ES-I3 (cell line): ENCODE results near the gene RNASEH2A.
"Not testable (repeated sequence)": the region's sequence is repeated elsewhere in the genome, so short reads cannot be mapped to it uniquely, and the experiment has no call there.

Source experiments
- H3K36me3 ChIP-seq: 2 replicates; pipeline ENCODE4 v1.6.1; 2013; ENCODE audit warnings: mild to moderate bottlenecking, low read length, control low read depth, moderate library complexity; ENCODE audit not compliant: insufficient read depth
- H3K4me1 ChIP-seq: 2 replicates; pipeline ENCODE4 v1.6.1; 2013; ENCODE audit warnings: mild to moderate bottlenecking, control low read depth, low read length; ENCODE audit not compliant: insufficient read depth
- H3K9ac ChIP-seq: 2 replicates; pipeline ENCODE4 v1.6.1; 2013; ENCODE audit warnings: low read depth, mild to moderate bottlenecking, low read length, moderate library complexity
- H3K9me3 ChIP-seq: 2 replicates; pipeline ENCODE4 v1.6.1; 2013; ENCODE audit warnings: mild to moderate bottlenecking, low read length, moderate library complexity; ENCODE audit not compliant: control insufficient read depth, insufficient read depth

RNASEH2A gene

DNA sequence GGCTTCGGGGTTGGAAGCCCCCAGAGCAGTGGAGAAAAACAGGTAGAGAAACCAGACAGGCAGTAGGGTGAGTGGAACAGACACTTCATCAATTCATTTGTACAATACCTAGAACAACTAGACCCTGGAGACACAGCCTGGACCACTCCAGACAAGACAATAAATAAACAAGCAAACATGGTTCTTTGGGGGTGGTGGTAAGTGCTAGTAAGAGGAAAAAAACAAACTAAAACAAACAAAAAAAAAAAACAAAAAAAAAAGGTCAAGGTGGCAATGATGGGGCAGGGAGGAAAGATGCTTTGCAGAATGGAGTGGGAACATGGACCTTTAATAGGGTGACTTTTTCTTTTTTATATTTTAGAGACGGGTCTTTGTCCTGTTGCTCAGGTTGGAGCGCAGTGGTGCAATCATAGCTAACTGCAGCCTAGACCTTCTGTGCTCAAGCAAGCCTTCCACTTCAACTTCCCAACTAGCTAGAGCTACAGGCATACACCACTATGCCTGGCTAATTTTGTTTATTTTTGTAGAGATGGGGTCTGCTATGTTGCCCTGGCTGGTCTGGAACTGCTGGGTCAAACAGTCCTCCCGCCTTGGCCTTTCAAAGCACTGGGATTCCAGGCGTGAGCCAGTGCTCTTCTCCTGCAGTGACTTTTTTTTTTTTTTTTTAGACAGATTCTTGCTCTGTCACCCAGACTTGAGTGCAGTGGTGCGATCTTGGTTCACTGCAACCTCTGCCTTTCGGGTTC is 12.0 kb upstream of the RNASEH2A start:
- Histone ChIP-seq H3K4me1 (peaks cover 7% of the 10 kb centered on the region; the same call in 1 of the 2 replicates), H3K36me3 (no peaks in the 10 kb centered on the region), H3K9me3 (no peaks in the 10 kb centered on the region), H3K9ac (peak overlapping the region; percentile 67)

DNA sequence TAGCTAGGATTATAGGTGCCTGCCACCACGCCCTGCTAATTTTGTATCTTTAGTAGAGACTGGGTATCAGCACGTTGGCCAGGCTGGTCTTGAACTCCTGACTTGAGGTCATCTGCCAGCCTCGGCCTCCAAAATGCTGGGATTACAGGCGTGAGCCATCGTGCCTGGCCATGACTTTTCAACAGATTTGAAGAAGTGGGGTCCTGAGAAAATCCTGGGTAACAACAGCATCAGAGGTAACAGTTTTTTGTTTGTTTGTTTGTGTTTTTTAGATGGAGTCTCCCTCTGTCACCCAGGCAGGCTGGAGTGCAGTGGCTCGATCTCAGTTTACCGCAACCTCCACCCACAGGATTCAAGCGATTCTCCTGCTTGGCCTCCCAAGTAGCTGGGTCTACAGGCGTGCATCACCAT is 11.4 kb upstream of the RNASEH2A start:
- H3K36me3 ChIP-seq = no peaks in the 10 kb centered on the region
- no peak overlapping the region for H3K9ac ChIP-seq
- H3K9me3 ChIP-seq = no peaks in the 10 kb centered on the region
- peaks cover 7% of the 10 kb centered on the region; the same call in 1 of the 2 replicates for H3K4me1 ChIP-seq

DNA sequence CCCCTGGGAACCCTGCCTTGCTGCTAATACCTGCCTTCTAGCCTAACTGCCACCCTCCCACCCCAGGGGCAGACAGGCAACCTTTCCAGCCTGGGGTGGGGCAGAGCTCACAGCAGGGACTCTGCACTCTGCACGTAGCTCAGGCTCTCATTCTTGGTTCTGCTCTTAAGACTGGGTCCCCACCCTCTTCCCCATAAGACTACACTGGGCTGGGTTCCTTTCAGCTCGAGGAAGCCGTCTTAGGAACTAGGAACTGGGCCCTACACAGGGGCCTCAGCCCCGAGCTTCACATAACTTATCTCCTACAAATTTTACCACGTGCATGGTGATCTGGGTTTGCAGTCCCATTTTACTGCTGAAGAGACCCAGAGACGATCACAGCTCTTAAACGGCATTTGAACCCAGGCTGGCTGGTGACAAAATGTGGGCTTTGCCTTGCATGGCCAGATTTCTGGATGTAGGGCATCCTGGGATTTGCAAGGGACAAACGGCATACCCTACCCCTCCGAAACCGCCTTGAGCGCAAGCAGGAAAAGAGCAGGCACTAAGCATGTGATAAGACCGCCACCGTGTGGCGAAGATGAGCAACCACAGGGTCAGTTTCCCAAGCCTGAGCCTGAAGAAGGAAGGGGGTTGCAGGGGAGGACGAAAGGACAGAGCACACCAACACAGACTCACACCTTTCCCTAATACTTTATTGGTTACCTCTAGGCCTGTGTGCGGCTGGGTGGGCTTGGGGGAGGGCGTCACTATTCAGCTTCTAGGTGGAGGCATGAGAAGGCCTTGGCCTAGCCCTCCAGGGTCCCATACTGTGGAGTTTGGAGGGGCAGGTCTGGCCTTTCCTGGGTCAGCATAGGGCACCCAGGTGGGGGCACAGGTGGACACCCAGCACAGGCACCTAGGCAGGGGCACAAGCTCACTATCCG is 10.0 kb upstream of the RNASEH2A start:
- no peaks in the 10 kb centered on the region for H3K9me3 ChIP-seq
- no peaks in the 10 kb centered on the region for H3K36me3 ChIP-seq
- H3K9ac ChIP-seq = no peak overlapping the region
- H3K4me1 ChIP-seq = peaks cover 7% of the 10 kb centered on the region; the same call in 1 of the 2 replicates

DNA sequence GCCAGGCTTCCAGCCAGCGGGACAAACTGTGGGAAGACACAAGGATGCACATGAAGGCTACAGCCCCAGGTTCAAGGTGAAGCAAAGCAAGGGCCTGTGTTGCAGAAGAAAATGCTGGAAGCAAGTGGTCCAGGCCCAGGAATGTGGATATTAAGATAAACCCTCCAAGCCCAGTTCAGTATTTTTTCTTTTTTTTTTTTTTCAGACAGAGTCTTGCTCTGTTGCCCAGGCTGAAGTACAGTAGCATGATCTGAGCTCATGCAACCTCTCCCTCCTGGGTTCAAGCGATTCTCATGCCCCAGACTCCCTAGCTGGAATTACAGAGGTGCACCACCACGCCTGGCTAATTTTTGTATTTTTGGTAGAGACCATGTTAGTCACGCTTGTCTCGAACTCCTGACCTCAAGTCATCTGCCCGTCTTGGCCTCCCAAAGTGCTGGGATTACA is 9.2 kb upstream of the RNASEH2A start:
- Histone ChIP-seq H3K4me1 (peaks cover 7% of the 10 kb centered on the region; the same call in 1 of the 2 replicates), H3K9ac (no peak overlapping the region), H3K9me3 (no peaks in the 10 kb centered on the region), H3K36me3 (no peaks in the 10 kb centered on the region)

DNA sequence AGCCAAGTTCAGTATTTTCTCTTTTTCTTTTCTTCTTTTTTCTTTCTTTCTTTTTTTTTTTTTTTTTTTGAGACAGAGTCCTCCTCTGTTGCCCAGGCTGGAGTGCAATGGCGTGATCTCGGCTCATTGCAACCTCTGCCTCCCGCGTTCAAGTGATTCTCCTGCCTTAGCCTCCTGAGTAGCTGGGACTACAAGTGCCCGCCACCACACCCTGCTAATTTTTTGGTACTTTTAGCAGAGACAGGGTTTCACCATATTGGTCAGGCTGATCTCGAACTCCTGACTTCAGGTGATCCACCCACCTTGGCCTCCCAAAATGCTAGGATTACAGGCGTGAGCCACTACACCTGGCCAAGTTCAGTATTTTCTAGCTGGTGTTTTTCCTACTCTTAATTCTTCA is 8.8 kb upstream of the RNASEH2A start:
- H3K9ac ChIP-seq, H3K9me3 ChIP-seq, H3K4me1 ChIP-seq, H3K36me3 ChIP-seq: not testable (repeated sequence)

DNA sequence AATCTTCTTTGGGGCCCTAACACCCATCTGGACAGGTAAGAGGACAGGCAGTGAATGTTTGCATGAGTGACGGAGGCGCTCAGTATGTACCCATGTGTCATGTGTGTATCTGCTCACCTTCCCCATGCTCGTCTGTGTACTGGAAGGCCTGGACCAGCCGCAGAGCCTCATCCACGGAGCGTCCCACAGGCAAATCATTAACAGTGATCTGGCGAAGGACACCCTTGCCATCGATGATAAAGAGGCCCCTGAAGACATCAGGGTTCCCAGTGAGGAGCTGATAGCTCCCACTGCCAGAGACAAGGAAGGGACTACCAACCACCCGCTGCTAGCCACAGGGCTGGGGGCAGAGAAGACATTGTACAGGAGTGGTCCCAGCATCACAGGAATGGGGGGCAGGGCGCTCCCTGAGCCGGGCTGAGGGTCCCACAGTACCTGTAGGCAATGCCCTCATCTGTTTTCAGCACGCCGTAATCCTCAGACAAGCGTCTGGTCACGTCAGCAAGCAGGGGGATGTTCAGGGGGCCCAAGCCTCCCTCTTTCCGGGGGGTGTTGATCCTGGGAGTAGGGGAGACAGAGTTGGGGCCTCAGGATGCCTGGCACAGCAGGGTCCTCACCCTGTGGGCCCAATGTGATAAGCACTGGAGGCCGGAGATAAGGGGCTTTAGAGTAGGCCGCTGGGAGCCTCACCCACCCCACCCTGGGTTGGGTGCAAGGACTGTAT is 6.5 kb upstream of the RNASEH2A start:
- no peak overlapping the region for H3K9ac ChIP-seq
- H3K36me3 ChIP-seq = no peaks in the 10 kb centered on the region
- peaks cover 7% of the 10 kb centered on the region; the same call in 1 of the 2 replicates for H3K4me1 ChIP-seq
- H3K9me3 ChIP-seq = no peaks in the 10 kb centered on the region

DNA sequence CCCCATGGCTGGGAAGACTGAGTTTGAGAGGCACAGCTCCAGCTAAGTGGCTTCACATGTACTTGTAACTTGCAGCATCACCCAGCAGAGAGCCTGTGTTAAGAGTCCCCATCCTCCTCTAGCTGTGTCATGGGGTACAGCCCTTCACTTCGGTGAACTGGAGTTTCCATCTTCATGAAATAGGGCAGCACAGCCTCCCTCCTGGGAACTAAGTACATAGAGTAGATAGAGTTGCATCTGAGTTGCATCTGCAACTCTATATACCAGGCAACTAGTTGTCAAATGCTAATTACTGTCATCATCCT is 6.0 kb upstream of the RNASEH2A start:
- H3K9me3 ChIP-seq = no peaks in the 10 kb centered on the region
- 0 out of 2 replicates have a peak overlapping the region, but pooled peaks have one; percentile 88 for H3K9ac ChIP-seq
- no peaks in the 10 kb centered on the region for H3K36me3 ChIP-seq
- H3K4me1 ChIP-seq = peaks cover 7% of the 10 kb centered on the region; the same call in 1 of the 2 replicates

DNA sequence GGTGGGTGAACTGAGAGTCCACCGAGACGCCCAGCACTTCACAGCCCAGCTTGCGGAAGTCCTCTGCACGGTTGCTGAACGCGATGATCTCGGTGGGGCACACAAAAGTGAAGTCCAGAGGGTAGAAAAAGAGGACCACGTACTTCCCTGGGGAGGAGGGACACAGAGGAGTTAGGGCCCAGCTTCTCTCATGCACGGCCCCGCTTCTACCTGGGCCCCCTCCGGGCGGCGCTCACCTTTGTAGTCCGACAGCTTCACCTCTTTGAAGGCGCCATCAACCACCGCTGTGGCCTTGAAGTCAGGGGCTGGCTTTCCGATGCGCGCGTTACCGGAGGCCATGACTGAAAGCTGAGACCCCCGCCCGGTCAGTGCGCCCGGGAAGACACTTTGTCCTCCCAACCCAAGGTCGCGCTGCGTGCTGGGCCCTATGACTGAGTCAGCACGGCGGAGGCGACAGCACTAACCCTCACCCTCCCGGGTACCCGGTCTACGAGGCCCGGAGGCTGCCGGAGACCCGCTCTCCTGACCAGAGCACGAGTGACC is 5.4 kb upstream of the RNASEH2A start:
- Histone ChIP-seq H3K36me3 (no peaks in the 10 kb centered on the region), H3K9ac (peak overlapping the region; percentile 88), H3K4me1 (peaks cover 4% of the 10 kb centered on the region; the same call in 1 of the 2 replicates), H3K9me3 (no peaks in the 10 kb centered on the region)

DNA sequence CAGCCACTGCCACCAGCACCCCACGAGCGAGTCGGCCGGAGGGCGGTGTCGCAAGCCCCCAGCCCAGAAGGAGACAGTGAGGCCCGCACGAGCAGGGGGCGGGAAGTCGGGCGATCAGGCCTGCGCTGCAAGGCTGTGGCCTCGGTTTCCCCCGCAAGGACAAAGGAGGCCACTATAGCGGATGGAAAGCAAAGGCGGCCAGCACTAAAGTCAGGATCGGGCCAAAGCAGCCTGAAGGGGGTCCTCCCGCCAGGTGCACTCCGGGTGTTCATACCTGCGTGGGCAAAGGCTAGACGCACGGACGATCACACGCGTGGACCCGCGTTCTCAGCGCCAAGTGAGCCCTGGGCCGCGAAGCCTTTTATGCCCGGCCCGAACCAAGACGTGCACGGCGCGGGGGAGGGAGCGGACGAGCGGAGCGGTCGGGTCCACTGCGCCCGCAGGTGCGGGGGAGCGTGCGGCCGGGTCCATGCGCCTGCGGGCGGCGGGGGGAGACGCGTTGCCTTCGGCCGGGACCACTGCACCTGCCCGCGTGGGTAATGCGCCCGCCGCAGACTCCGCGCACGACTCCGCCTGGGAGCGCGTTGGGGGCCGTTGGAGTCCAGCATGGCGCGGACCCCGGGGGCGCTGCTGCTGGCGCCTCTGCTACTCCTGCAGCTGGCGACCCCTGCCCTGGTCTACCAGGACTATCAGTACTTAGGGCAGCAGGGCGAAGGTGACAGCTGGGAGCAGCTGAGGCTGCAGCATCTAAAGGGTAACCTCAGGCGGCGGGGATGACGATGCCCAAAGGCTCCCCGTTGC is 4.7 kb upstream of the RNASEH2A start, which contains the start of the genes PRDX2 and THSD8:
TSS of gene PRDX2 (minus strand) at position 335 of the 801 bp plus-strand sequence. CDS start 539 bp downstream, outside the sequence.
TSS of gene THSD8 (plus strand) at position 604 of the 801 bp plus-strand sequence. CDS start at position 607, 3 bp downstream.
- no peaks in the 10 kb centered on the region for H3K4me1 ChIP-seq
- H3K9me3 ChIP-seq = no peaks in the 10 kb centered on the region
- H3K36me3 ChIP-seq = no peaks in the 10 kb centered on the region
- H3K9ac ChIP-seq = peak within 1 kb of the TSS; percentile 88

DNA sequence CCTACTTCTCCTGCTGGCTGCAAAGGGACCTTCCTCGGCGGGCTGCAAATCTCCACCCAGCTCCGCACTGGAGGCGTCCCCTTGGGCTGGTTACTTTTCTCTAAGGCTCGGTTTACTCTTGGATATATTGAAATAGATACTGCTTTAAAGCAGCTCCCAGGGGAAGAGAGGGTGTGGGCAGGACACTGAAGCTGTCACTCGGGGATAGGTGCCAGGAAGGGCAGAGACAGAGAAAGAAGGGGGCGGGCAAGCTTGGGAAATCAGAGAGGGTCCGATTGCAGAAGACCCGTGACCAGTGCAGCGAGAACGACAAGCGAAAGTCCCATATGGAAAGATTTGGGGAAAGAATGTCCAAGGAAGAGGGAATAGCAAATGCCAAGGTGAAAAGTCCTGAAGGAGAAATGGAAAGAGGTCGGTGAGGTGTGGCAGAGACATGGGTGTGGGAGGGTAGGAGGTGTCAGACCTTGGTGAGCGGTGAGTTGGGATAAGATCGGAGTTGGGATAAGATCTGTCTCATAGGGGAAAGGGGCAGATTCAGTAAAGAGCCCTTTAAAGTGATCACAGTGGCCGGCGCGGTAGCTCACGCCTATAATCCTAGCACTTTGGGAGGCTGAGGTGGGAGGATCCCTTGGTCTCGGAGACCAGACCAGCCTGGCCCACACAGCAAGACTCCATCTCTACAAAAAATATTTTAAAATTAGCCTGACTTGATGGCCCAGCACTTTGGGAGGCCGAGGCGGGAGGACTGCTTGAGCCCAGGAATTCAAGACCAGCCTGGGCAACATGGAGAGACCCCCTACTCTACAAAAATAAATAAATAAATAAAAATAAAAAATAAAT is 3.9 kb upstream of the RNASEH2A start:
- Histone ChIP-seq H3K9me3 (no peaks in the 10 kb centered on the region), H3K9ac (peak overlapping the region; percentile 88; the same call in 1 of the 2 replicates), H3K36me3 (no peaks in the 10 kb centered on the region), H3K4me1 (no peaks in the 10 kb centered on the region)

DNA sequence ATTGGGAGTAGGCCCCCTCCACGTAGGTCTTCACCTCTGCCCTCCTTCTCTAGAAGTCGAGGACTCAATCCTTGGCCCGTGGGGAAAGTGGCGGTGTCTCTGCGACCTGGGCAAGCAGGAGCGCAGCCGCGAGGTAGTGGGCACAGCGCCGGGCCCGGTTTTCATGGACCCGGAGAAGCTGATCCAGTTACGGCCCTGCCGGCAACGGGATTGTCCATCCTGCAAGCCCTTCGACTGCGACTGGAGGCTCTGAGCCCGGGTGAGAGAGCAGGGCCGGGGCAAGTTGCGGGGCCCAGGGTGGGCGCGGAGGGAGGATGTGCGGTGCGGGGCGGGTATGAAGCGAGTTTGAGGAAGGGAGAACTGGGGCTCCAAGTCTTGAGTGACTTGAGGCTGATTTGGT is 2.3 kb upstream of the RNASEH2A start:
- Histone ChIP-seq H3K9ac (no peak overlapping the region), H3K9me3 (no peaks in the 10 kb centered on the region)

DNA sequence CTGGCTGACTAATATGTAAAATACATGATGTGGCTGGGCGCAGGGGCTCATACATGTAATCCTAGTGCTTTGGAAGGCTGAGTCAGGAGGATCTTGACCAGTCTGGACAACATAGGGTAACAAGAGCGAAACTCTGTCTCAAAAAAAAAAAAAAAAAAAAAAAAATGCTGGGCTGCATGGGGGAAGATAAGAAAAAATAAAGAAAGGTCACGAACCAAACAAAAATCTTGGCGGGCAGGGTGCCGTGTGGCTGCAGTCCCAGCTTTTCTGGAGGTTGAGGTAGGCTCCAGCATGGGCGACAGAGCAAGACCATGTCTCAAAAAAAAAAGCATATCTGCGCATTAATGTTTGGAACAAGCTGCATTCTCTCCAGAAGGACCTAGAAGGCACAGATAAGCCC is 8.7 kb downstream of the RNASEH2A start:
- peaks cover 1% of the 10 kb centered on the region; the same call in 1 of the 2 replicates for H3K36me3 ChIP-seq
- H3K9ac ChIP-seq = no peak overlapping the region
- no peaks in the 10 kb centered on the region for H3K4me1 ChIP-seq
- no peaks in the 10 kb centered on the region for H3K9me3 ChIP-seq

More for the DNA sequence above, 2.3 kb upstream of the RNASEH2A start:
- H3K36me3 ChIP-seq = peaks cover 3% of the 10 kb centered on the region; the same call in 1 of the 2 replicates
- H3K4me1 ChIP-seq = no peaks in the 10 kb centered on the region
